Activated CD4-positive, alpha-beta T cell treated with anti-CD3 and anti-CD28 coated beads, Interleukin-10, Interleukin-2, amounts not matched to agents 100 ng/mL and 50 ng/mL, durations not matched to agents 16 hours and 8 hours (primary cell): Measurements from ENCODE around the gene ARHGEF2.
A peak's percentile ranks its signal among the peaks of the same experiment; 100 is the strongest.

Experiments used
- DNase-seq: peaks from one replicate; pipeline ENCODE4 v3.0.0-alpha.2; 2020

Gene ARHGEF2

GRCh38 chr1:155978325-155978972 lies at the start of gene ARHGEF2:
Gene ARHGEF2 (minus strand): TSS chr1:155978547. CDS start chr1:155978427, 120 bp downstream.
- DNase-seq = peak; percentile 91

DNA sequence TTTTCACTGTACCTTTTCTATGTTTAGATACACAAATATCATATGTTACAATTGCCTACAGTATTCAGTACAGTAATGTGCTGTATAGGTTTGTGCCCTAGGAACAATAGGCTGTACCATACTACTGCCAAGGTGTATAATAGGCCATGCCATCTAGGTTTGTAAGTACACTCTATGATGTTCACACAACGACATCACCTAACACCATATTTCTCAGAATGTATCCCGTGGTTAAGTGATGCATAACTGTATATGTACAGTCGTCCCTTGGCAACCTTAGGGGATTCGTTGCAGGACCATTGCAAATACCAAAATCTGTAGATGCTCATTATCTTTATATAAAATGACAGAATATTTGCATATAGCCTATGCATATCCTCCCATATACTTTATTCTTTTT lies 48.2 kb upstream of the ARHGEF2 start:
- DNase-seq = peak; percentile 20

DNA sequence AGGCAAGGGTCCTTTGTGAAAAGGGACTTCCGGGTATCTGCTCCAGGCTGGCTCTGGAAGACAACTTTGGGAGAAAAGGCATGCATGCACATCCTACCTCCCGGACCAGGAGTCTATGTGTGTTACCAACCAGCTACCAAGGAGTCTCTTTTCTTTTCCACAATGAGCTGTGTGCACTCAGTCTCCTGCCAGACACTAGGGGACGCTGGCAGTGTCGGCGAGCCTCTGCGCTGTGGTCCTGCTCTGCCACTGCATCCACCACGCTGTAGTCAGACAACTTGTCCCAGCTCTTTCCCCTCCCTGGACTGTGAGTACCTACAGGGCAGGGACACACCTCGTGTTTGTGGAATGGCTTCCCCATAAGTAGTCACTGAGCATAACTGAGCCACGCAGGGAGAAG lies 47.5 kb upstream of the ARHGEF2 start:
- peak; percentile 34 for DNase-seq

DNA sequence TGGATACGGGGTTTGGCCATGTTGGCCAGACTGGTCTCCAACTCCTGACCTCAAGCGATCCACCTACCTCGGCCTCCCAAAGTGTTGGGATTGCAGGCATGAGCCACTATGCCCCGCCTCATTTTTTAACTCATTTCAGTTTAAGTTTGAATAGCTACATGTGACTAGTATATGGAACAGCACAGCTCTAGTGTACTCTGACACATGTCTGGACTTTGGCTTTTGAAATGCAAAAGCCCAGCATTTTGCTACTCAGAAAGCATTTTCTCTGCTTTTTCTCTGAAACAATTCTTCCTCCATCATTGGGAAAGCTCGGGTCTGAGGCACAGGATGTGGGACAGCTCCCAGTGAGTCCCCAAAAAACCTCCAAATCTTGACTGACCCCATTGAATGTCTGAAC lies 46.5 kb upstream of the ARHGEF2 start:
- DNase-seq = no peak

GRCh38 chr1:156021954-156022353 lies 43.6 kb upstream of the ARHGEF2 start:
- no peak for DNase-seq

GRCh38 chr1:156021093-156021428 lies 42.7 kb upstream of the ARHGEF2 start:
- DNase-seq = no peak

GRCh38 chr1:156020293-156021092 lies 42.1 kb upstream of the ARHGEF2 start, which contains the start of gene SSR2:
Gene SSR2 (minus strand): TSS chr1:156020951. CDS start chr1:156020167, 784 bp downstream.
- peak; percentile 94 for DNase-seq

DNA sequence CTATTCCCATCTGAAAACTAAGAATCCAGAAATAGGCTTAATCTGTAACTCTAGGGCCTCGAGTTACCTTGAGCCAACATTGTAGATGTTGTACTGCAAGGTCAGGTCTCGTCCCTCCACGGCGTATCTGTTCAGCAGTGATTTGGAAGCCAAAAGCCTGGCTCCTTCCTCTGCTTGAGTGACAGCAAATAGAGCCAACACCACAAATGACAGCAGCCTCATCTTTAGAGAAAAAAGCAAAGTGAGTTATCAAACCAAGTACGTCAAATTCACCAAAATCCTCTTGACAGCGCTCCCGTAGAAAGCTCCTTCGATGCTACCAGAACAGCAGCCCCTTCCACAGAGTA lies 41.6 kb upstream of the ARHGEF2 start:
- DNase-seq = no peak

GRCh38 chr1:156014829-156015228 lies 36.5 kb upstream of the ARHGEF2 start:
- DNase-seq = no peak

GRCh38 chr1:156012051-156012817 lies 33.9 kb upstream of the ARHGEF2 start:
- no peak for DNase-seq

- DNase-seq = no peak
Measured at GRCh38 chr1:156009404-156009803, 31.1 kb upstream of the ARHGEF2 start.

DNA sequence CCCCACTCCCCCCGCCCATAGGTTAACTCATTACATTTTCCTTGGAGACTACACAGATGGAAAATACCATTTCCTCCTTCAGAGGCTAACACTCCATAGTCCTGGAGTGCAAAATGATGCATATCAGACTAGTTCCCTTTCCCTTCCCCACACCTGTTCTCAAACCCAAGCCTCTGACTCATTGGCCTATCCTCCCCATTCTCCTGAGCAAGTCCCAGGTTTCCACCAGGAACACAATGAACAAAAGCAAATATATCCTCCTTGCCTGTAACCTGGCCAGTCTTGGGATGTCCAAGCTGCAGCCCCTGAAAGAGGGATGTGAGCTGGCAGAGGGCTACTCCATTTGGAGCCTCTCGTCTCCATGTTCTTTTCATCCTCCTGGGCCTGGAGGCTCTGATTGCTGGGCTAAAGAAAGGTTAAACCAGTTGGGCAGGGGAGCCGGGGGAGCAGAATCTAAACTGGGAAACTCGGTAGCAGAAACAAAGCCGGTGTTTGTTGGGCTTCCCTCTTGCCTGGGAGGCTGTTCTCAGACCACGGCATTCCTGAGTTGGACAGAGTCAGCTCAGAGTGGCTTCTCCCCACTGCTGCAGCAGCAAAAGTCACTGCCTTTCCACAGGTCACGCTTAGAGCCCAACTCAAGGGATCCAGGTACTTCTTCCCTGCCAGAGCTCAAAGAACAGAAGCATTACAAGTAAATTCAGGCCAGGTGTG lies 28.5 kb upstream of the ARHGEF2 start:
- no peak for DNase-seq

- DNase-seq = peak; percentile 67
Measured at GRCh38 chr1:156004843-156005584, 26.7 kb upstream of the ARHGEF2 start.

DNA sequence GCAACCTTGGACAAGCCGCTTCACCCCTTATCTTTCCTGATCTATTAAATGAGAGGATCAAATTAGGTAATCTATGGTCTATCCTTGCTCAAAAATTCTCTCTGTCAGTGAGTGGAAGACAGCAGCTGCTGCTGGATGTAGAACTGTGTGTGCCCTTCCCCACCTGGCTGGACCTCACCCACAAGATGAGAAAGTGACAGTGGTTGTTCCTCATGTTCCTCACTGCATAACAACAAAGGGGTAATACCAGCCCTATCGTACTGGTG lies 25.5 kb upstream of the ARHGEF2 start:
- DNase-seq = no peak

GRCh38 chr1:156002188-156002911 lies 24.0 kb upstream of the ARHGEF2 start:
- DNase-seq = no peak

DNA sequence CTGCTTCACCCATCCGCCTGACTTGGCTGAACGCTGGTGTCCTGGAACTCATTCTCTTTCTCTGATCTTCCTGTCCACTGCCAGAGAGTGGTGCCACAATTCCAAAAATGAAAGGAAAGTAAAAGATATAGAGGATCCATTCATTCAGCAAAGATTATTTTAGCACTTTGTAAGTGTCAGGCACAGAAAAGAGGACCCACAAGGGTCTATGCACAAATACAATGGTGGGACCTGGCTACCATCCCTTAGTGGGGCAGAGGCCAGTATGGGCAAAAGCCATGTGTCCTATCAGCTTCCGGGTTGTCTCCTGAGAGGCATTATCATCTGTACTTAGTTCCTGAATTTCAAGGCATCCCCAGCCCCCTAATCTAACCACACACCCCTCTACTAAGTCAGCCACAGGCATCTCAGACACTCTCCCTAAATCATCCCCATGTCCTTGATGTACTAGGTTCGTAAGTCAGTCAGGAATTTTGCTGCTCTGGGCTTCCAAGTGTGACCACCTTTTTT lies 23.4 kb upstream of the ARHGEF2 start:
- DNase-seq = no peak

GRCh38 chr1:156001021-156001661 lies 22.8 kb upstream of the ARHGEF2 start:
- no peak for DNase-seq

GRCh38 chr1:155999964-156000363 lies 21.6 kb upstream of the ARHGEF2 start:
- no peak for DNase-seq

DNA sequence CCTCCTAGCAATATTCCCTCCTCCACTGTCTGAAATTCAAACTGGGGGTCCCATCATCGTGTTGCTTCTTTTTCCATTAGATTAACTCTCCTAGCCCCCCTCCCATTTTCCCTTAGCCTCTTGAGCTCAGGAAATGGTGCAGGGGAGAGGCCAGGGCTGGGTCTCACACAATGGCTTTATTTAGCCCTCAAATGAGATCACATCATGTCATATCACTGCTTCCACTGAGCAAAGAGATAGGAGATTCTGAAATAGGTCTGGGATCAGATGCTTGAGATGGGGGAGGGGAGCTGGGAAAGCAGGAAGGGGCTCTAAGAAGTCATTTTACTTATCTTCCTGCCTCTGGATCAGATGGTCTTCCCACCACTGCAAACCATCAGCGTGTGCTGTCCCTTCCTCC lies 17.8 kb upstream of the ARHGEF2 start:
- no peak for DNase-seq

DNA sequence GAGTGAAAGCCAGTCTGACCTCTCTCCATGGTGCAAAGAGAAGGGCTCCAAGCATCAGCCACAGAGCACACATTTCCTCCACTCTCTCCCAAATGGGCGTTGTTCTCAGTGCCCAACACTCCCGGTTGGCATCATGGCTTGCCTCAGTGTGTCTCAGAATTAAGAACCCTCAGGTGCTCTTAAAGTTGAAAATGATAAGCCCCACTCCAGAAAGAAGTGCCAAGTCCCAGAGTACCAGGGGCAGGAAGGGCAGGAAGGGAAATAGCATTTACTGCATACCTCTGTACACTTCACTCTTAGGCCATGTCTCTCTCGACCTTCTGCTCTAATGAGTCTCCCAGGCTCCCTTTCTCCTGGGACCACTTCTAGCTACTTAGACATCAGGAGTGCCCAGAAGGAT lies 15.2 kb upstream of the ARHGEF2 start:
- no peak for DNase-seq
